GM19099 (cell line): Measurements from ENCODE around the gene ASIC2.

Source experiments
- POLR2A ChIP-seq: IDR thresholded peaks from 3 replicates; pipeline ENCODE4 v1.6.1; 2011; ENCODE audit warnings: low read depth; ENCODE audit not compliant: insufficient read length; ENCODE audit errors: extremely low read depth

The ASIC2 gene

DNA sequence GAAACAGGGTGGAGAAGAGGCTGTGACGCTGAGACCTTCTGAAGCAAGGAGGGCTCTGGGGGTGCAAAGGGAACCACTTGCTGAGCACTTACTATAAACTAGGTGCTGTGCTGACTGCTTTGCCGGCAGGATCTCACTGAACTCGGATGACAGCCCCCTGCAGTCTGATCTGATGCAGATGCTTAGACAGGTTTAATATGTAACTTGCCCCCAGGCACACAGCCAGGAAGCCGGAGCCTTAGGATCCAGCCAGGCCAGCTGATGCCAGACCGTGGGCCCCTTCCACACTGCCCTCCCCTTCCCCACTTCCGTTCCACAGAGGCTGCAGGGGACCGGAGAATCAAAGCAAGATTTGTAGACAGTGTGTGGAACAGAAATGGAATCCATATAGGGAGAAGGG is 278.3 kb downstream of the ASIC2 start:
- no peak for TF ChIP-seq POLR2A

GRCh38 chr17:33013596-33014375 is 279.3 kb downstream of the ASIC2 start:
- no peak for TF ChIP-seq POLR2A

GRCh38 chr17:33012522-33013033 is 280.5 kb downstream of the ASIC2 start:
- no peak for TF ChIP-seq POLR2A

DNA sequence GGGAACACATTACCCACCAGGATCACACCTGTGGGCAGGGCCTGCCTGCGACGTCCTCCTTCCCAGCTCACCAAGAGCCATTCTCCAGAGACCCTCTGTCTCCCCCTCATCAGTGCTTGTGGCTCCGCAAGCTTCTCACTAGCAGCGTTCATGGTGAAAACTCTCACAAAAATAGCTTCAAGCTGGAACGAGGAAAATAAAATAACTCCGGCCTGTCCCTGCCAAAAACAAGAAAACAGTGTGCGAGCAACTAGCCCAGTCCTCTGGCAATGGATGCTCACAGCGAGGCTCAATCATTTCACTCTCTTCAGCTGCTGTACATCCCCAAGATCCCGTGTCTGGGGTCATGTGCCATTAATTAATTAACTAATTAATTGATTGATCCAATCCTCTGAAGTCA is 283.5 kb downstream of the ASIC2 start:
- no peak for TF ChIP-seq POLR2A

- no peak for TF ChIP-seq POLR2A
Observed at GRCh38 chr17:33007186-33007585, 285.9 kb downstream of the ASIC2 start.

- TF ChIP-seq POLR2A: no peak
Observed at GRCh38 chr17:33002246-33002645, 290.8 kb downstream of the ASIC2 start.

- TF ChIP-seq POLR2A: no peak
Observed at GRCh38 chr17:32998887-32999228, 294.2 kb downstream of the ASIC2 start.

DNA sequence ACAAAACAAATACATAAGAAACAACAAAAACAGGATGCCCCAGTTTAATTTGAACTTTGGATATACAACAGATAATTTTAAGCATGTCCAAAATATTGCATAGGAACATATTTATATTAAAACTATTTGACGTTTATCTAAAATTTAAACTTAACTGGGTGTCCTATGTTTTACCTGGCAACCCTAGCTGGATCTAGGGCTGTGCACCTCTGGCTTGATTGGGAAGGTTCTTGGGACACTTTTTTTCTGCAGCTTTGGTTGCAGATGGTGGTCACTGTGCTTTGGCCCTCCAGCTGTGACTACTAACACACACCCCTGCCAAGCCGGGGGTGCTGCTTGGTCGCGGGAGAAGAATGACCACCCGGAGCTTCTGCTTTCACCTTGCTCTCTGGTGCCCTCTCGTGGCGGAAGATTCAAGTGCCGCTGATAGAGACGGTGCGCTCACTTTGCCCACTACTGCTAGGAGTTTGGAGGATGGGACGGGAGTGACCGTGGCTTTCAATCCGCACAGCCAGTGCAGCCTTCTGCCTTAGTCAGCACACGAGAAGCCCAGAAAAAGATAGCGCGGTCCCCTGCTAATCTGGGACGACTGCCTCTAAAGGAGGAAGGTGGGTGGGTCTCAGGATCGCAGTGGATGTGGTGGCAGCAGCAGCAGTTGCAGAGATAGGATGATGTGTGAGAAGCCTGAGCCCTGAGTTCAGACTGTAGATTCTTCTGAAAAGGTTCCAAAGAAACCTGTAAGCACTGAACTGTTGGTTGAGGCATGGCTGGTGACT is 294.8 kb downstream of the ASIC2 start:
- no peak for TF ChIP-seq POLR2A

GRCh38 chr17:32995416-32996045 is 297.6 kb downstream of the ASIC2 start:
- TF ChIP-seq POLR2A: no peak

GRCh38 chr17:32993977-32994376 is 299.1 kb downstream of the ASIC2 start:
- TF ChIP-seq POLR2A: no peak

GRCh38 chr17:32992321-32993033 is 300.6 kb downstream of the ASIC2 start:
- no peak for TF ChIP-seq POLR2A

DNA sequence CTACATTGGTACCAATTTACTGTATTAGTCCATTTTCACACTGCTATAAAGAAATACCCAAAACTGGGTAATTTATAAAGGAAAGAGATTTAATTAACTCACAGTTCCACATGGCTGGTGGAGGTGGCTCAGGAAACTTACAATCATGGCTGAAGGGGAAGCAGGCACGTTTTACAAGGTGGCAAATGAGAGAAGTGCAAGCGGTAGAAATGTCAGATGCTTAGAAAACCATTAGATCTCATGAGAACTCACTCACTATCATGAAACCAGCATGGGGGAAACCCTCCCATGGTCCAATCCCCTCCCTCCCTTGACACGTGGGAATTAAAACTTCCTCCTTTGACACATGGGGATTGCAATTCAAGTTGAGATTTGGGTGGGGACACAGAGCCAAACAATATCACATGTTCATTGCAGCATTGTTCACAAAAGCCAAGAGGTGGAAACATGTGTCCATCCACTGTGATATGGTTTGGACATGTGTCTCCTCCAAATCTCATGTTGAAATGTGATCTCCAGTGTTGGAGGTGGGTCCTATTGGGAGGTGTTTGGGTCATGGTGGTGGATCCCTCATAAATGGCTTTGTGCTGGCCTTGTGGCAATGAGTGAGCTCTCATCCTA is 304.5 kb downstream of the ASIC2 start:
- no peak for TF ChIP-seq POLR2A

DNA sequence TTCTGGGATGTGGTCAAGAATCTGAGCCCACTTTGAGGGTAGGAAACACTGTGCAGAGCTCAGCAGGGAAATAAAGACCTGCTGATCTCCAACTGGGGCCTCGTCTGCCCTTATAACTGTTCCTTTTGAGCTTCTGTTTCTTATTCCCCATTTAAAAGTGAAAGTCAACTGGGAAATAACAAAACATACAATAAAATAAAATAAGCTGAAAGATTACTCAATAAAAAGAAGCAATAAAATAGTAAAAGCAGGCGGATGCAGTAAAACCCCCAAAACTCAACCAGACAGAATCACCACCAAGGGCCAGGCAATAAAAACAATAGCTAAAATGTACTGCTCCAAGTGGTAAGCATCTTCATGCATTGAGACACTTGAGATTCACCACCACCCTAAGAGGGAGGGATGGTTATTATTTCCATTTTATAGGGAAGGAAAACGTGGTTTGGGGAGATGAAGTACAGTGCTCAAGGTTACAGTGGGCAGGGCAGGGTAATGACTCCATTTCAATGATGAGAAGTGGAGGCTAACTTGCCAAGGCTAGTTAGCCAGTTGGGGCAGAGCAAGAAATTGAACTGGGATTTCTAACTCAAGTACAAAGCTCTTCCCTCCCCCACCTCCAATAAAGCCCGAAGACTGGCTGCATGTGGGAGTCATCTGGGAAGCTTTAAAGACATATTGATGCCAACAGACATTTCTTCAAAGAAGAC is 307.9 kb downstream of the ASIC2 start:
- no peak for TF ChIP-seq POLR2A

- no peak for TF ChIP-seq POLR2A
Observed at GRCh38 chr17:32980230-32980629, 312.9 kb downstream of the ASIC2 start.
